AG20443 (cell line): ENCODE data around the gene BDKRB1.

Experiments used
- DNase-seq: peaks from one replicate; pipeline ENCODE4 v3.0.0; 2012; ENCODE audit warnings: low spot score, mixed read lengths

BDKRB1 gene

GRCh38 chr14:96261772-96262655 is 6.0 kb downstream of the BDKRB1 start:
- no peak for DNase-seq

DNA sequence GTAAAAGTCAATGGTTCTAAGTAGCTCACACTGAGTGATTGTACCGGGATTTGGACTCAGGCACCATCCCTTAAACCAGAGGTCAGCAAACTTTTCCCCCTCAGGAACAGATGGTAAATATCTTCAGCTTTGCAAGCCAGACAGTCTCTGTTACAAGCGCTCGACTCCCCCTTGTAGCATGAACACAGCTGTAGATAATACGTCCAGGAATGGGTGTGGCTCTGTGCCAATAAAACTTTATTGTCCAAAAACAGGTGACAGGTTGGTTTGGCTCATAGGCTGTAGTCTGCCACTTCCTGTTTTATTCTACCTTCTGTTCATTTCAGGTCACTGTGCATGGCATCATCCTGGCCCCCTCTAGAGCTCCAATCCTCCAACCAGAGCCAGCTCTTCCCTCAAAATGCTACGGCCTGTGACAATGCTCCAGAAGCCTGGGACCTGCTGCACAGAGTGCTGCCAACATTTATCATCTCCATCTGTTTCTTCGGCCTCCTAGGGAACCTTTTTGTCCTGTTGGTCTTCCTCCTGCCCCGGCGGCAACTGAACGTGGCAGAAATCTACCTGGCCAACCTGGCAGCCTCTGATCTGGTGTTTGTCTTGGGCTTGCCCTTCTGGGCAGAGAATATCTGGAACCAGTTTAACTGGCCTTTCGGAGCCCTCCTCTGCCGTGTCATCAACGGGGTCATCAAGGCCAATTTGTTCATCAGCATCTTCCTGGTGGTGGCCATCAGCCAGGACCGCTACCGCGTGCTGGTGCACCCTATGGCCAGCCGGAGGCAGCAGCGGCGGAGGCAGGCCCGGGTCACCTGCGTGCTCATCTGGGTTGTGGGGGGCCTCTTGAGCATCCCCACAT is 7.6 kb downstream of the BDKRB1 start:
- no peak for DNase-seq

- no peak for DNase-seq
Measured at GRCh38 chr14:96264200-96264553, 8.2 kb downstream of the BDKRB1 start.

DNA sequence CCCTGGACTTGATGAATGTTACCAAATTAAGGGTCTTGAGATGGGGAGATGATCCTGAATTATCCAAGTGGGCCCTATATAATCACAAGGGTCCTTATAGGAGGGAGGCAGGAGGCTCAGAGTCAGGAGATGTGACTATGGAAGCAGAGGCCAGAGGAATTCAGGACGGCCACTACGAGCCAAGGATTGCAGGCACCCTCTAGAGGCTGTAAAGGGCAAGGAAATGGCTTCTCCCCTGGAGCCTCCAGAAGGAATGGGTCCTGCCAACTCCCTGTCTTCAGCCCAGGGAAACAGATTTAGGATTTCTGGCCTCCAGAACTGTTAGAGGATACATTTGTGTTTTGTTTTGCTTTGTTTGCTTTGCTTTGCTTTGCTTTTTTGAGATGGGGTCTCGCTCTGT is 8.8 kb downstream of the BDKRB1 start:
- DNase-seq: peak; percentile 45

- no peak for DNase-seq
Measured at GRCh38 chr14:96265383-96266095, 9.5 kb downstream of the BDKRB1 start.

DNA sequence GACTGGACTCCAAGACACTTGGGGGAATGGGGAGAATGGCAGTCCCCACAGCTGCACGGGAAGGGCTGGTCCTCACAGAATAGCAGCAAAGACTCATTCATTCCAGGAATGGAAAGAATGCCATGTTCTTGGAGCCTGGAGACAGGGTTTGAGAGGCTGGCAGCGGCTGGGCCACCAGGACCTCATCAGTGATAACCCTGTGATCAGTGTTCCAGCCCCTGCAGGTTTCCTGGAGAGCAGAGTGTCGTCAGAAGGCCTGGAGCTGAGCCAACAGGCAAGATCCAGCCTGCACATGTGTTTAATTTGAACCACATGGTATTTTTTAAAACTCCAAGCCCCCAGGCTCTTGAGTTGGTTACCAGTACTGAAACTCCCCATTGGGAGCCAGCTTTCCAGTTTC is 11.3 kb downstream of the BDKRB1 start:
- peak; percentile 75 for DNase-seq

GRCh38 chr14:96267916-96268315 is 11.9 kb downstream of the BDKRB1 start:
- no peak for DNase-seq

DNA sequence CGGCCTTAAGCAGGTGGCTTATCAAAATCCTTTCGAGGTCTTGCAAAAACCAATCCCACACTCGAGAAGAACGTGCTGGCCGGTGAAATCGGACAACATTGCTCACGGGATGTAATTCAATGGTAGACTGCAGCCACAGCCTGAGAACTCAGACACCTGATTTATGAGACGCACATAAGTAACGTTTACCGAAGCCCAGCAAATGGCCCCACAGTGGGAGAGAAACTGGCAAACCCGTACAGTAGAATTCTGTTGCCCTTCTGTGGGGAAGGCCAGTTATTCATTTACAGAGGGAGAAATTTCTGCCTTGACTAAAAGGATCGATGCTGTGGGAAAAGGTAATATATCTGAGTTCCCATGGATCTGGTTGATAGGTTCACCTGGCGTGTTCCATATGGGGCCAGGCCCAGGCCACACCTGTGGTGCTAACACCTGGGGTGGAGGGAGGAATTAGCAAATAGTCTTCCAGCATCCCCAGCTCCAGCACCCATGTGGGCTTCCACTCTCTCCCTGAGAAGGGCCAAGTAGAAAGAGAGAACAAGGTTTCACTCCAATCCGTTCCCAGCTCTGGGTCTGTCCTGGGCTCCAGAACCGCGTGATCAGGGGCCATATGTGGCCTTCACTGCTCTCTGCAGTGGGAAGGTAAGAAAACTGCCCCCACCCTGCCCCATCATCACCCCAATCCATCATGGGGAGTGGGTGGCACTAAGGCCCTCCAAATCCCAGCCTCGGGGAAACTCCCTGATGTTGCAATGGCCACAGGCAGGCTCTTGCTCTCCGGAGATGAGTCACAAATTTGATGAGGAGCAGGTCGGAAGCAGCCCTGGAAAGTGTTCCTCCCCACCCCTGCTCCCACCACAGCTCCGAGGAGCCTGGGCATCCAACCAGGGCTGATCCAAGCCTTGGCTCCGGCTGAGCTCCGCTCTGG is 12.7 kb downstream of the BDKRB1 start:
- DNase-seq: peak; percentile 94

DNA sequence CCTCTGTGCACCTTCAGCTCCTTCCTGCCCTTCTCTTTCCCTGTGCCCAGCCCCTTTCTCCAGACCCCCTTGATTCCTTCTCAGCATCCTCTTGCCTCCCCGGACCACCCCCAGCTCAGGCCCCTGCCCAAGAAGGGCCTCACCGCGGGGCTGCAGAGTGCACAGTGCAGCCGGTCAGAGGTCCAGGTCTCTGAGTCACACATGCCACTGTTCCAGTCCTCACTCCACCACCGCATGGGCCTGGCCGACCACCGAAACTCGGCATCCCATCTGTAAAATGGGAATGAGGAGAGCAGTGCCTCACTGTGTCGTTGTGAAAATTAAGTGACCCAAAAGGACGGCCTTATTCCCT is 13.3 kb downstream of the BDKRB1 start:
- no peak for DNase-seq

DNA sequence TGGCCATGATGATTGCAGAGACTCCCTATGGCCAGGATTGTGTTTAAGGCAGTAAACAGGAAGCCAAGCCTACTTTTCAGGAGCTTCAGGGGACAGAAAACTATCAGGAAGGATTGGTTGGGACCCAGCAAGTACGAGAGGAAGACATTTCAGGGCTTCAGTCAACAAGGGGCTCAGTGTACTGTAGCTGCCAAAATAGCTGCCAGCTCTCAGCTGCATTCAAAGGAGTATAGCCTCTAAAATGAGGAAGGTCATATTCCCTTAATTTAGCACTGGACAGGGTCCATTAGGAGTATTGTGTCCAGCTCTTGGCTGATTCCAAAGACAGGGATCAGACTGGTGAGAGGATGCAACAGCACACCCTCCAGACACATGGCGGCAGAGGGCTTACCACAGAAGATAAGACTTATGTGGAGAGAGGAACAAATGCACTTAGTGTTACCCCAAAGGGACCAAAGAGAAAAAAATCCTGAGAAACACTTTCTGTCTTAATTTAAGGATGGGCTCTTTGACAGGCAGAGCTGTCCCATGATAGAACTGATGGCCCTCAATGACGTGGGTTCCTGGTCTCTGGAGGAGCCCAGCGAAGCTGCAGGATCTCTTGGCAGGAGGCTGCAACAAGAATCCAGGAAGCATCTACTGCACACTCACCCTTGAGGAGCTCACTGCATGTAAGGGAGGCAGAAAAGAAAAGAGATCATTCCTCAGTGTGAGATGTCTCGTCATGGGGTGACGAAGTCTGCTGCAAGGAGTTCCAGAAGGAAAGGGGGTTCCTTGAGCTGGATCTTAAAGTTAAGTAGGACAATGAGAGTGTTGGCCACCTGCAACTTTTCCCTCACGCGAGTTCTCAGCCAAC is 14.8 kb downstream of the BDKRB1 start:
- DNase-seq: no peak

- no peak for DNase-seq
Measured at GRCh38 chr14:96271421-96271762, 15.4 kb downstream of the BDKRB1 start.

DNA sequence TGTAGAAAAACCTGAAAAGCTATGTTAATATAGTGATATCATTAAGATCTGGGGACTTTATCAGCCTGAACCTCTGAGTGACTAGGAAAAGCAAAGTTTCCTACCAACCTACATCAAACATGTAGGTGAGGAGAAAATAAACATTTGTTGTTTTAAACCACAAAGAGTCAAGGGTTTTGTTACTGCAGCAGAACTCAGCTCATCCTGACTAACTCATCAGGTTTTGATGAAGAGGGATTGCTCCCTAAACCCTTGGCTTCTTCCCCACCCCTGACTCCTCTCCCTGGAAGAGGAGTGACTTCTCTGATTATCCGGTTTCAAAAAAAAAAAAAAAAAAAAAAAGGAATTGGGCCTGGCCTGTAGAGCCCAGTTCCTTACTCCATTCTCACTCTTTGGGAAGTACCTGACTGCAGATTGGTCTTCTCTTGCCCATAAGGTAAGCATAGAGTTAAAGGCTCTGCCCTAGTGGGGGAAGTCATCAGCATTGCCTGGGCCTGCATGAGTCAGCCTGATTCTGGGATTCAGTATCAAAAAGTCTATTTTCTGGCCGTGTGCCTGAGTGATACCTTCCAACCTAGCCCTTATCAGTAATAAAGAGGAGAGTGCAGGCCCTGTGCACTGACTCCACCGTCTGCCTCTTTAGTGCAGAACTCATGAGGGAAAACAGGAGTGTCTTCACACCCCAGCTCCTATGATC is 16.9 kb downstream of the BDKRB1 start:
- no peak for DNase-seq

GRCh38 chr14:96273629-96274028 is 17.6 kb downstream of the BDKRB1 start:
- no peak for DNase-seq

- DNase-seq: no peak
Measured at GRCh38 chr14:96274122-96274521, 18.1 kb downstream of the BDKRB1 start.

- DNase-seq: peak; percentile 81
Measured at GRCh38 chr14:96274543-96274942, 18.5 kb downstream of the BDKRB1 start.

DNA sequence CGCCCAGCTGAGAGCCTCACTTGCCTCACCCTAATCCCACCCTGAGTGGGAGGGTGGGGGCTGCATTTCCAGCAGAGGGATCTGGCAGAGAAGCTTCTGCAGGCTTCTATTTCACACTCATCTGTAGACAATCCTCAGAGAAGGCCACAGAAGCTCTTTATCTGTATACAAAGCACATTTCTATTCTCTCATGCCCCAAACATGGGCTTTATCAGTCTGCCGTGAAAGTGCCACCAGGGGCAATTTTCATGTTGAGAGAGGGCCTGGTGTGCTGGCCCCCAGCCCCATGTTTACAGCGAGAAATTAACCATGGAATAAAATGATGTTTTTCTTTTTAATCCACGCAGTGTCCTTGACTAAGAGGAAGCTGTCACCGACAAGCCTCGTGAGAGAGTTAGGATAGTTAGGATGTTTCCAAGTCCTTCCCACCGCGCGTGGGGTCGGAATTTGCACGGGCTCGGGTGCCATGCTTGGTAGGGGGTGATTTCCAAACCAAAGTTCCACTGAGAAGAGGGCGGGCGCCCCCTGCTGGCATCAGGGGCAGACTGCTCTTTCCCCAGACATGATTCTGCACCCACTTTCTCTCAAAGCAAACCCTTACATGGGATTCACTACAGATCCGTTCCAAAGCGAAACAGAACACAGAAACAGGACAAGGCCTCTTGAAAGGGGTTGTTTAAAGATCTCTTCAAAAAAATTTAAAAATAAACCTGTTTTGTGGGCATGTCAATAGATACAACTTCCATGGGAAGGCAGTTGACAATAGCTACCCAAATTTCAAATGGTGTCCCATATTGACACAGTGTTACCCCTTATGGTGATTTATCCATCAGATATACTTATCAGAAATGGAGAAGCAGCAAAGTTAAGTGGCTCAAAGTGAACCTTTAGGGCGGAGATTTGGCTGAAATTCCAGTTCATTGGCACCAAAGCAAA is 19.4 kb downstream of the BDKRB1 start:
- DNase-seq: peak; percentile 84

- no peak for DNase-seq
Measured at GRCh38 chr14:96277890-96278289, 21.9 kb downstream of the BDKRB1 start.

DNA sequence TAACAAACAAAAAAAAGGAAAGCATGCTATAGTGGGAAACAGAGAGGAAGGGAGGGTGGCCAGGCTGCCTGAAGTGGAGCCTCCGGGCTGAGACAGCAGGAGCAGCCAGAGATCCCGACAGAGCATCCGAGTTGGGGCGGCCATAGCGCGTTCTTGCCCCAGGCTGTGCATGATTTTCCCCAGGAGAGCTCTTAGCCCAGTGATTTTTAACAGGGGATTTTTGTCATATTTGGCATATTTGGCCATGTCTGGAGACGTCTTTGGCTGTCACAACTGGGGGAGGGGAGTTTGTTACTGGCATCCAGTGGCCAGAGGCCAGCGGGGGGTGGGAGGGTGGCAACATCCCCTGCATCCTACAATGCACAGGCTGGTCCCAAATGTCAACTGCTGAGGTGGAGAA is 23.6 kb downstream of the BDKRB1 start:
- DNase-seq: no peak

GRCh38 chr14:96280104-96280503 is 24.1 kb downstream of the BDKRB1 start:
- no peak for DNase-seq
